WTC11 (cell line): Measurements from ENCODE around the gene TNFRSF14.

ENCODE experiments used
- CTCF ChIP-seq: fragments of 200-600 bp; IDR thresholded peaks from 2 replicates; pipeline ENCODE4 v1.8.0; 2022; ENCODE audit warnings: antibody characterized with exemption
- ZNF512 ChIP-seq: sonication (generic); formaldehyde crosslinking; IDR thresholded peaks from 2 replicates; pipeline ENCODE4 v1.8.1; 2022; ENCODE audit warnings: missing genetic modification reagents, borderline replicate concordance
- TF ChIP-seq, protein P1 (sequence below): sonication (generic); formaldehyde crosslinking; IDR thresholded peaks from 2 replicates; pipeline ENCODE4 v1.8.1; 2022; ENCODE audit warnings: low read depth, mild to moderate bottlenecking, moderate library complexity, missing genetic modification reagents, borderline replicate concordance

DNA sequence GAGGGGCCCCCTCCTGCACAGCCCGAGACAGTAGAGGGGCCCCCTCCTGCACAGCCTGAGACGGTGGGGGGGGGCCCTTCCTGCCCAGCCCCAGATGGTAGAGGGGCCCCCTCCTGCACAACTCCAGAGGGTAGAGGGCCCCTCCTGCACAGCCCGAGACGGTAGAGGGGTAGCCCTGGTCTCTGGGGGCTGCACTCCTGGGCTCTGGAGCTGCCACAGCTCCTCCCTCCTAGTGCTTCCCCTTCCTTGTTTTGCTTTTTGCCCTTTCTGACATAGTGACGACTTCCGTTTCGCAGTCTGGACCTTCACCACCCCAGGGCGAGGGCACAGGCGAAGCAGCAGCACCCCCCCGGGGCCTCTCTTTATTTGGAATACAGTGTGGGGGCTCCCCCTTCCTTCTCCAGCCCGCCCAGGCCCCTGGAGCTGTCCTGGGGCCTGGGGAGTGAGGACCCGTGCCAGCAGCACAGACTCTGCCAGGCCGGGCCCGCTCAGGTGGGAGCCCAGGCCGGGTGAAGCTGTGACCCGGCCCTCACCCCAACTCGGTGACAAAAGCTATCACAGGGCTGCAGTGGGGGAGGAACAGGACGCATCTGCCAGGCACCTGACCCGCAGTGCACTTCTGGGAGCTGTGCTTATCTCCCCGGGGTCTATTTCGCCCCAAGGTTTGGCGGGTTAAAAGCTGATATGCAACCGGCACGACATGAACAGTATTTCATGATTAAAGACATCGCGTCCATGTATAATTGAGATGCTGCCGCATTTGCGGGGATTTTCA is 29.3 kb downstream of the TNFRSF14 start:
- TF ChIP-seq CTCF (no peak), ZNF512 (no peak)
- TF ChIP-seq, protein P1, sequence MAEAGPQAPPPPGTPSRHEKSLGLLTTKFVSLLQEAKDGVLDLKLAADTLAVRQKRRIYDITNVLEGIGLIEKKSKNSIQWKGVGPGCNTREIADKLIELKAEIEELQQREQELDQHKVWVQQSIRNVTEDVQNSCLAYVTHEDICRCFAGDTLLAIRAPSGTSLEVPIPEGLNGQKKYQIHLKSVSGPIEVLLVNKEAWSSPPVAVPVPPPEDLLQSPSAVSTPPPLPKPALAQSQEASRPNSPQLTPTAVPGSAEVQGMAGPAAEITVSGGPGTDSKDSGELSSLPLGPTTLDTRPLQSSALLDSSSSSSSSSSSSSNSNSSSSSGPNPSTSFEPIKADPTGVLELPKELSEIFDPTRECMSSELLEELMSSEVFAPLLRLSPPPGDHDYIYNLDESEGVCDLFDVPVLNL (CRISPR knock-in tag): no peak
